Measurements from ENCODE around the gene DEFB132. TPM values are rescaled to one million over a fixed set of nuclear protein-coding genes. Genes with fewer than 3 reads are reported as not detected.
A peak's percentile ranks its signal among the peaks of the same experiment; 100 is the strongest.

DEFB132 gene
- total and polyA plus RNA-seq, 2 of the 8 experiments (the other 6 are each of a cell fraction or from before 2014, with no cell fraction given), result not detected

DNA sequence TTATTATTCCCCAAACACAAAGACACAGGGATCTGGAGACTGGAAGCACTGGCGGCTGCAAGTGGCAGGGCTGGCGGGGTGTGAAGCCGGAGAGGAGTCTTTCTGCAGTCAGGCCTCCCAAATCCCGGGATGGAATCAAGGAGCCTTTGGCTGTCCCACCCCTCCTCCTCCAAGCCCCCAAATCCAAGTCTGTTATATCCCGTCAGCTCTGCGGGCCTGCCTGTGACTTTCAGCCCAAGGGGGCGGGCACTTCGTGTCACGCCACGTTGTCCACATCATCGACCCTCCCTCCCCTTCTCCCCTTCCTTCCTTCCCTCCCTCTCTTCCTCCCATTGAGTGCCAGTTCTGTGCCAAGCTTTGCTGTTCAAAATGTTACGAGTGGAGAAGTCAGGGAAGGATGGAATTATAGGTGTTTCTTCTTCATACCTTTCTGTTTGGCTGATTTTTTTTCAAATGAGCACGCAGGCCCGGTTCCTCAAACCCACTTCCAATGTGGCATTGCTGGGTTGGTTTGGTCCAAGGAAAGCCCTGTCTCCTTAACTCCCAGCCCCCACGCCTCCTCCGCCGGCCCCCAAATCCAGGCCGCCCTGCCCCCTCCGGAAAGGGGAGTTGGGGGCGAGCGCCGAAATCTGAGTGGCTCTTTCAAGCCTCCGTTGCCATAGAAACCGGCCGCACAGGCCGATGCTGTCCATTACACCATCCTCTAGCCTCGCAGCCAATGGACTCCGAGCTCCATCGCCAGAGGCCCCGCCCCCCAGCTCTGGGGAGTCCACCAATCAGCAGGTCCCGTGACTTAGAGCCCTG lies 52.5 kb downstream of the DEFB132 start:
- H2BK20ac ChIP-seq (ENCODE audit: low read length), result no peak overlapping the region
- ChIA-PET POLR2A (ENCODE audit: partially characterized antibody) (interaction anchor here (0.6 to 6.4 kb wide), 7 partner anchors 11 to 70 kb away, joined by 3 to 97 read pairs (median 6); partner anchors contain the start of genes NRSN2, SOX12 and ZCCHC3), CTCF (ENCODE audit: partially characterized antibody) (interaction anchor here (1.0 to 4.5 kb wide), 6 partner anchors 10 to 44 kb away, joined by 3 to 30 read pairs (median 16); no protein-coding TSS in a partner anchor)
- H4K8ac ChIP-seq (ENCODE audit: extremely low read depth, insufficient read depth, low read length), result peak overlapping the region; percentile 60; the same call in 1 of the 2 replicates
- peak overlapping the region; percentile 51 for H3K56ac ChIP-seq (replicated peaks; ENCODE audit: insufficient read length, low read depth, low read length)
- H3K9me3 ChIP-seq (ENCODE audit: insufficient read depth in 2 of 2, low read depth in 1 of 2, low read length in 1 of 2), result no peaks in the 10 kb centered on the region
- no peak overlapping the region for H3K14ac ChIP-seq (ENCODE audit: insufficient read length)
- H2AFZ ChIP-seq (ENCODE audit: low read length), result peak overlapping the region; percentile 81; the same call in 1 of the 2 replicates
- H3K4me2 ChIP-seq (ENCODE audit: insufficient read depth in 1 of 2, low read depth in 2 of 2, low read length in 2 of 2), result peak overlapping the region; percentile 79 to 92
- peak overlapping the region; percentile 42 to 60 (median 59) for H3K4me3 ChIP-seq (ENCODE audit: extremely low read depth in 1 of 4, insufficient read depth in 2 of 4, low read depth in 3 of 4, low read length in 4 of 4)
- H3K36me3 ChIP-seq (ENCODE audit: control insufficient read depth in 2 of 4, insufficient read depth in 4 of 4, low read length in 3 of 4), result no peaks in the 10 kb centered on the region
- peaks cover 4% of the 10 kb centered on the region for H3K23me2 ChIP-seq (ENCODE audit: low read depth, low read length)
- H3K9ac ChIP-seq (replicated peaks in 1 of 4; ENCODE audit: extremely low read depth in 1 of 4, low read depth in 3 of 4, low read length in 3 of 4), result peak overlapping the region in 3 of 4 experiments; percentile 40 to 74 (median 41); a peak in 6 of 7 replicates
- peak overlapping the region; percentile 11 for H3K4ac ChIP-seq (replicated peaks; ENCODE audit: insufficient read length, low read depth, low read length)
- no peaks in the 10 kb centered on the region for H3K79me2 ChIP-seq (ENCODE audit: control insufficient read depth in 1 of 2, insufficient read depth in 2 of 2, low read length in 2 of 2)
- H3K27ac ChIP-seq (ENCODE audit: low read depth, low read length), result peak overlapping the region; percentile 69
- peak overlapping the region; percentile 18 for H2BK120ac ChIP-seq (replicated peaks; ENCODE audit: low read depth, low read length)
- 1% methylated on average over 28 of the region's 31 CpGs; no CpG with 5 or more reads in 1 of the 2 experiments for WGBS, 2 experiments (ENCODE audit: extremely low coverage in 1 of 2, insufficient coverage in 1 of 2, insufficient read length in 1 of 2, insufficient replicate concordance in 2 of 2, low coverage in 1 of 2, low lambda C conversion rate in 2 of 2, missing lambda C conversion rate in 1 of 2)
- H4K91ac ChIP-seq (replicated peaks; ENCODE audit: insufficient read length, low read length), result peak overlapping the region; percentile 93
- H4K20me1 ChIP-seq (replicated peaks in 1 of 2; ENCODE audit: control insufficient read depth in 1 of 2, insufficient read depth in 2 of 2, low read length in 2 of 2), result no peaks in the 10 kb centered on the region
- H3K79me1 ChIP-seq (ENCODE audit: low read depth, low read length), result no peaks in the 10 kb centered on the region
- DNase-seq (ENCODE audit: low read depth in 1 of 2, low spot score in 2 of 2), result peak; percentile 98 to 99
- H3K27me3 ChIP-seq (replicated peaks in 1 of 4; ENCODE audit: control insufficient read depth in 3 of 4, extremely low read depth in 1 of 4, insufficient read depth in 3 of 4, low read length in 3 of 4), result no peaks in the 10 kb centered on the region
- no peak overlapping the region for H3K23ac ChIP-seq (ENCODE audit: insufficient read length)
- no peak overlapping the region for H2AK5ac ChIP-seq (ENCODE audit: low read depth, low read length)
- FAIRE-seq, result peak; percentile 92
- H2BK5ac ChIP-seq (ENCODE audit: low read depth, low read length), result peak overlapping the region; percentile 83
- peak overlapping the region; percentile 27 for H4K5ac ChIP-seq (ENCODE audit: insufficient read length, low read depth, low read length)
- peak overlapping the region; percentile 43 for H3K18ac ChIP-seq (ENCODE audit: extremely low read depth, low read length)
- peak overlapping the region; percentile 13; the same call in 1 of the 2 replicates for H2BK12ac ChIP-seq (ENCODE audit: low read depth, low read length)
- H3K4me1 ChIP-seq (replicated peaks in 1 of 4; ENCODE audit: control insufficient read depth in 3 of 4, insufficient read depth in 4 of 4, low read length in 3 of 4), result peaks cover 4 to 11% (median 6%) of the 10 kb centered on the region in 4 experiments
- H2BK15ac ChIP-seq (ENCODE audit: low read length), result no peak overlapping the region
- TF ChIP-seq ASH2L (IDR thresholded peaks at IDR 0.05; ENCODE audit: low read length) (peak; percentile 93), SP1 (IDR thresholded peaks at IDR 0.05; ENCODE audit: low read depth, low read length) (peak; percentile 88), TBP (IDR thresholded peaks at IDR 0.05; ENCODE audit: low read depth, low read length) (peak; percentile 41; the same call in 1 of the 2 replicates), CREB1 (IDR thresholded peaks at IDR 0.05) (peak; percentile 53; the same call in 1 of the 2 replicates), TAF1 (IDR thresholded peaks at IDR 0.05; ENCODE audit: low read depth, low read length) (peak; percentile 54; the same call in 1 of the 2 replicates), SAP30 (IDR thresholded peaks at IDR 0.05; ENCODE audit: insufficient read depth, insufficient replicate concordance, low read length) (peak; percentile 70), HDAC2 (IDR thresholded peaks at IDR 0.05; ENCODE audit: borderline replicate concordance in 1 of 2, low read depth in 2 of 2, low read length in 2 of 2) (peak in 1 of 2 experiments; percentile 72; a peak in 1 of 4 replicates), RBBP5 (IDR thresholded peaks at IDR 0.05; ENCODE audit: borderline replicate concordance, low read depth, low read length) (peak; percentile 82; the same call in 1 of the 2 replicates)
- TF ChIP-seq, protein P1, sequence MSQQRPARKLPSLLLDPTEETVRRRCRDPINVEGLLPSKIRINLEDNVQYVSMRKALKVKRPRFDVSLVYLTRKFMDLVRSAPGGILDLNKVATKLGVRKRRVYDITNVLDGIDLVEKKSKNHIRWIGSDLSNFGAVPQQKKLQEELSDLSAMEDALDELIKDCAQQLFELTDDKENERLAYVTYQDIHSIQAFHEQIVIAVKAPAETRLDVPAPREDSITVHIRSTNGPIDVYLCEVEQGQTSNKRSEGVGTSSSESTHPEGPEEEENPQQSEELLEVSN (IDR thresholded peaks at IDR 0.05), result peak; percentile 48; the same call in 1 of the 2 replicates
